ENCODE results near the gene PSMA7. TPM values are rescaled to one million over a fixed set of nuclear protein-coding genes. Genes with fewer than 3 reads are reported as not detected.

The PSMA7 gene
- total RNA-seq, 1 donor: 295 TPM

GRCh38 chr20:62133864-62134263, 9.3 kb downstream of the PSMA7 start:
- H3K4me3 ChIP-seq (ENCODE audit: low read depth, low read length): no peak overlapping the region
- no peak for DNase-seq (ENCODE audit: low read depth)
- TF ChIP-seq, protein P1, sequence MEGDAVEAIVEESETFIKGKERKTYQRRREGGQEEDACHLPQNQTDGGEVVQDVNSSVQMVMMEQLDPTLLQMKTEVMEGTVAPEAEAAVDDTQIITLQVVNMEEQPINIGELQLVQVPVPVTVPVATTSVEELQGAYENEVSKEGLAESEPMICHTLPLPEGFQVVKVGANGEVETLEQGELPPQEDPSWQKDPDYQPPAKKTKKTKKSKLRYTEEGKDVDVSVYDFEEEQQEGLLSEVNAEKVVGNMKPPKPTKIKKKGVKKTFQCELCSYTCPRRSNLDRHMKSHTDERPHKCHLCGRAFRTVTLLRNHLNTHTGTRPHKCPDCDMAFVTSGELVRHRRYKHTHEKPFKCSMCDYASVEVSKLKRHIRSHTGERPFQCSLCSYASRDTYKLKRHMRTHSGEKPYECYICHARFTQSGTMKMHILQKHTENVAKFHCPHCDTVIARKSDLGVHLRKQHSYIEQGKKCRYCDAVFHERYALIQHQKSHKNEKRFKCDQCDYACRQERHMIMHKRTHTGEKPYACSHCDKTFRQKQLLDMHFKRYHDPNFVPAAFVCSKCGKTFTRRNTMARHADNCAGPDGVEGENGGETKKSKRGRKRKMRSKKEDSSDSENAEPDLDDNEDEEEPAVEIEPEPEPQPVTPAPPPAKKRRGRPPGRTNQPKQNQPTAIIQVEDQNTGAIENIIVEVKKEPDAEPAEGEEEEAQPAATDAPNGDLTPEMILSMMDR (IDR thresholded peaks at IDR 0.05; ENCODE audit: insufficient read depth, low read depth, low read length): no peak

- TF ChIP-seq, protein P1 (IDR thresholded peaks at IDR 0.05; ENCODE audit: insufficient read depth, low read depth, low read length): no peak
- DNase-seq (ENCODE audit: low read depth): no peak
- no peak overlapping the region for H3K4me3 ChIP-seq (ENCODE audit: low read depth, low read length)
Measured at GRCh38 chr20:62133051-62133845, 9.9 kb downstream of the PSMA7 start.

GRCh38 chr20:62132421-62132820, 10.8 kb downstream of the PSMA7 start:
- H3K4me3 ChIP-seq (ENCODE audit: low read depth, low read length): no peak overlapping the region
- TF ChIP-seq, protein P1 (IDR thresholded peaks at IDR 0.05; ENCODE audit: insufficient read depth, low read depth, low read length): no peak
- no peak for DNase-seq (ENCODE audit: low read depth)

GRCh38 chr20:62131560-62132320, 11.5 kb downstream of the PSMA7 start:
- TF ChIP-seq, protein P1 (IDR thresholded peaks at IDR 0.05; ENCODE audit: insufficient read depth, low read depth, low read length): no peak
- no peak for DNase-seq (ENCODE audit: low read depth)
- H3K4me3 ChIP-seq (ENCODE audit: low read depth, low read length): no peak overlapping the region

DNA sequence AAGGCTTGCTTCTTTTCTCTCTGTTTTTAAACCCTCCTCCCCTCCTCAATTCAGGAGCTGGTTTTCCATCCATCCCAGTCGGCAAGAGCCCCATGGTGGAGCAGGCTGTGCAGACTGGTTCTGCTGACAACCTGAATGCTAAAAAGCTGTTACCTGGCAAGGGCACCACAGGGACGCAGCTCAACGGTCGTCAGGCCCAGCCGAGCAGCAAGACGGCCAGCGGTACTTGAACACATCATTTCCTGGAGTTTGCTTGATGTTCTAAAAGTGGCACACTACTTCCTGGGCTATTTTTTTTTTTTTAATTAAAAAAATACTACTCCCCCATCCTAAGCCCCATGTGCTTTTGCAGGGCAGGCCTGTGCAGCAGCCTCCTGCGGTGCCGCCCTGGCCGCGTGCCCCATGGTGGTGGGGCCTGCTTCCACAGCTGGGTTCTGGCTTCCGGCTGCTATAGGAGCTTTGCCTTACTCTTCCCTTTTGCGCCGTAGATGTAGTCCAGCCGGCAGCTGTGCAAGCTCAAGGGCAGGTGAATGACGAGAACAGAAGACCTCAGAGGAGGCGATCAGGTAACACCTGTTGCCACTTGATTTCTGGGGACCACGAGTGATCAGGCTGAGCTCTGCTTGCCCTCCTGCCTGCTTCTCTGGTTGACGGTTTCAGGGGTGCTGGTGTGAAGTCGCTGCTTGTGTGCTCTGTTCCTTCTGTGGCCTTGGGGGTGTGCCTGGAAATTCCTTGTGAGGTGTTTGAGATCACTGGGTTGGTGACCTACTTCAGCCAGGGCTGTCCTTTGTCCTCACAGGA, 13.3 kb downstream of the PSMA7 start:
- TF ChIP-seq, protein P1 (IDR thresholded peaks at IDR 0.05; ENCODE audit: insufficient read depth, low read depth, low read length): no peak
- H3K4me3 ChIP-seq (ENCODE audit: low read depth, low read length): no peak overlapping the region
- DNase-seq (ENCODE audit: low read depth): no peak

GRCh38 chr20:62128502-62128901, 14.7 kb downstream of the PSMA7 start:
- TF ChIP-seq, protein P1 (IDR thresholded peaks at IDR 0.05; ENCODE audit: insufficient read depth, low read depth, low read length): no peak
- no peak overlapping the region for H3K4me3 ChIP-seq (ENCODE audit: low read depth, low read length)
- DNase-seq (ENCODE audit: low read depth): no peak
